ENCODE measurements around the gene XRCC4.

XRCC4 gene

DNA sequence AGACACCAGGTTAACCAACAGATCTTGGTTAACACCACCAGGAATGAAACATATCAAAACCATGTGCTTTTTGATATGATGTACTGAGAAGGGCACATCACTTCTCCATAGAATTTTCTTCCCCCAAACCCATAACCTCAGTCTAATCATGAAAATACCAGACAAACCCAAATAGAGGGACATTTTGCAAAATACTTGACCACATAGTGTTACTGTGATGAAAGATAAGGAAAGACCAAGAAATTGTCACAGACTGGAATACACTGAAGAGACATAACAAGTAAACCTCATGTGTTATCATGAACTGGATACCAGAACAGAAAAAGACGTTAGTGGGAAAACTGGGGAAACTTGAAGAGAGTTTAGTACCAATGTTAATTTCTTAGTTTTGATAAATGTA lies 319.3 kb downstream of the XRCC4 start:
- DNase-seq: no peak

GRCh38 chr5:83397658-83398057 lies 320.3 kb downstream of the XRCC4 start:
- DNase-seq: no peak

DNA sequence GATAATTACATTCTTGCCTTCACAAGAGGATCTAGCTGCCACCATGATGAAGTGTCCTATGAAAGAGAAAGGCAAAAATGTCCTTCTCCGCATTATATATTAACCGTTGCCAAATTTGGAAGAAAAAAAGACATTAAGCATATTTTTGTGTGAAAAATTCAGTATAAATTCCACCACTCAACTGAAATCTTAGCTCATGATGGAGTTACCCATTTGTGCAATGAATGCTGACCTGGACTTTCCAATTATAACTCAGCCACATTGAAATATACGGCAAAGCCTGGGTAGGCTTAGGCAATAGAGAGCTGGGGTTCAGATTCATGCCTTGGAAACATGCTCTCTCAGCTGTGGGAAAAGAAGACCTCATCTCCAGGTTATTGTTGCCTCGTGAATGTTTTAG lies 322.9 kb downstream of the XRCC4 start:
- no peak for DNase-seq

DNA sequence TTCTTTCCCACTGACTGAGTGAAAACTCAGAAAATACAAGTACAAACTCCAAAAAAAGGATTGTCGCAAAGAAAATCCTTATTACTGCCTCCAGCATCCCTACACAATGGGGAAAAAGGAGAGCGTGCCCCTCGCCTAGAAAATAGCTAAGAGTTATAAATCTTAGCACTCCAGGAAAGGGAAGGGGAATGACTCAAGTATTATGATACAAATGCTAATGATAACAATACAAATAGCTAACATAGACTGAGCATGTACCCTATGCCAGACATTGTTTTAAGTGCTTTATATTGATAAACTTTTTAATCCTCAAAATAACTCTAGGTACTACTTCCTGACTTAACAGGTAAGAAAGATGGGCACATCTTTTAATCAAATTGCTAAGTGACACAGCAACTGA lies 323.4 kb downstream of the XRCC4 start:
- DNase-seq: no peak

- DNase-seq: no peak
These were observed 323.9 kb downstream of the XRCC4 start for GRCh38 chr5:83401122-83401731.

GRCh38 chr5:83401775-83402174 lies 324.4 kb downstream of the XRCC4 start:
- DNase-seq: no peak

Data from stimulated activated naive CD4-positive, alpha-beta T cell (primary cell).